GM12864 (cell line): Measurements from ENCODE around the gene C1QTNF1.

ENCODE experiments used
- DNase-seq: peaks from one replicate; pipeline ENCODE4 v3.0.0-alpha.2; 2011; ENCODE audit warnings: low read depth
- H3K4me3 ChIP-seq: 2 replicates; pipeline ENCODE4 v1.5.1; 2011; ENCODE audit warnings: mild to moderate bottlenecking, low read depth, low read length, control low read depth
- CTCF ChIP-seq: IDR thresholded peaks from 2 replicates; pipeline ENCODE4 v1.5.1; 2011; ENCODE audit warnings: low read depth, mild to moderate bottlenecking, moderate library complexity, low read length, control low read depth, inconsistent platforms; ENCODE audit errors: missing control alignments

The C1QTNF1 gene

GRCh38 chr17:79075446-79075750 lies 51.4 kb downstream of the C1QTNF1 start:
- peak overlapping the region; percentile 80 for H3K4me3 ChIP-seq
- DNase-seq = no peak

GRCh38 chr17:79075861-79076406 lies 52.0 kb downstream of the C1QTNF1 start:
- H3K4me3 ChIP-seq = peak overlapping the region; percentile 80
- DNase-seq = no peak
- TF ChIP-seq CTCF = no peak

More at GRCh38 chr17:79075446-79075750, 51.4 kb downstream of the C1QTNF1 start:
- TF ChIP-seq CTCF = no peak

GRCh38 chr17:79077587-79077986 lies 53.6 kb downstream of the C1QTNF1 start:
- no peak for DNase-seq
- TF ChIP-seq CTCF = no peak
- no peak overlapping the region for H3K4me3 ChIP-seq

GRCh38 chr17:79078476-79079190 lies 54.7 kb downstream of the C1QTNF1 start:
- no peak for TF ChIP-seq CTCF
- H3K4me3 ChIP-seq = no peak overlapping the region
- DNase-seq = no peak

GRCh38 chr17:79079421-79080200 lies 55.6 kb downstream of the C1QTNF1 start:
- no peak overlapping the region for H3K4me3 ChIP-seq
- TF ChIP-seq CTCF = no peak
- DNase-seq = no peak

GRCh38 chr17:79080349-79080748 lies 56.4 kb downstream of the C1QTNF1 start:
- H3K4me3 ChIP-seq = no peak overlapping the region

More at GRCh38 chr17:79080349-79080748, 56.4 kb downstream of the C1QTNF1 start:
- no peak for DNase-seq
- TF ChIP-seq CTCF = no peak
